GM12801 (cell line): ENCODE data around the gene C2orf15.

Experiments used
- CTCF ChIP-seq: IDR thresholded peaks from one replicate; pipeline ENCODE4 v1.5.1; 2011; ENCODE audit warnings: control low read depth; ENCODE audit not compliant: insufficient read length; ENCODE audit errors: extremely low read depth

The C2orf15 gene

GRCh38 chr2:99171377-99172140 lies 30.1 kb downstream of the C2orf15 start:
- TF ChIP-seq CTCF = no peak

- TF ChIP-seq CTCF = no peak
Observed at GRCh38 chr2:99180755-99181623, 39.5 kb downstream of the C2orf15 start, which contains the start of the genes MITD1 and MRPL30. Gene MITD1 (minus strand): TSS chr2:99181058. CDS start chr2:99180981, 77 bp downstream. Gene MRPL30 (plus strand): TSS chr2:99181184. CDS start chr2:99186204, 5,020 bp downstream.

GRCh38 chr2:99181624-99182000 lies 40.1 kb downstream of the C2orf15 start:
- no peak for TF ChIP-seq CTCF

- TF ChIP-seq CTCF = no peak
Observed at GRCh38 chr2:99183025-99183424, 41.5 kb downstream of the C2orf15 start.

- TF ChIP-seq CTCF = no peak
Observed at GRCh38 chr2:99184811-99185210, 43.3 kb downstream of the C2orf15 start.

- no peak for TF ChIP-seq CTCF
Observed at GRCh38 chr2:99187011-99187410, 45.5 kb downstream of the C2orf15 start.

- no peak for TF ChIP-seq CTCF
Observed at GRCh38 chr2:99188357-99188756, 46.9 kb downstream of the C2orf15 start.
